ENCODE results near the gene UPB1.
"Not testable (repeated sequence)": the region's sequence is repeated elsewhere in the genome, so short reads cannot be mapped to it uniquely, and the experiment has no call there.

UPB1 gene

GRCh38 chr22:24535348-24535747, 40.2 kb downstream of the UPB1 start:
- DNase-seq (ENCODE audit: low spot score), result no peak

DNA sequence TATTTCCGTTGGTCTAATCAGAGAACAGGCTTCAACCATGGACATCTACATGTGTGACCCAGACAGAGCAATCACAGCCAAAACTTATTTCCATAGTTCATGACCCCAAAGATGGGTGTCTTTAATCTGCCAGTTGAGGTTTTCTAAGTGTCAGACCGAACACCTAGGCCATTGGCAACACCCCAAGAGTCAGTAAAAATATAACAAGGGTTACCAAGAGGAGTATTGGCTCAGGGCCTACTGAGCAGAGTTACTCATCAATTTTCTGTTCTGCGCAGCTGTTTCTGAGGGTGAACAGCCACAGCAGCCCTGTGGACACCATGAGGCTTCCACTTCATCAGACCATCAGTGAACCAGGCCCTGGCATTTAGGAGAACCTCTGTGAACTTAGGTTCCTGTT, 41.0 kb downstream of the UPB1 start:
- DNase-seq (ENCODE audit: low spot score), result no peak

GRCh38 chr22:24540470-24540869, 45.3 kb downstream of the UPB1 start:
- DNase-seq (ENCODE audit: low spot score), result no peak

DNA sequence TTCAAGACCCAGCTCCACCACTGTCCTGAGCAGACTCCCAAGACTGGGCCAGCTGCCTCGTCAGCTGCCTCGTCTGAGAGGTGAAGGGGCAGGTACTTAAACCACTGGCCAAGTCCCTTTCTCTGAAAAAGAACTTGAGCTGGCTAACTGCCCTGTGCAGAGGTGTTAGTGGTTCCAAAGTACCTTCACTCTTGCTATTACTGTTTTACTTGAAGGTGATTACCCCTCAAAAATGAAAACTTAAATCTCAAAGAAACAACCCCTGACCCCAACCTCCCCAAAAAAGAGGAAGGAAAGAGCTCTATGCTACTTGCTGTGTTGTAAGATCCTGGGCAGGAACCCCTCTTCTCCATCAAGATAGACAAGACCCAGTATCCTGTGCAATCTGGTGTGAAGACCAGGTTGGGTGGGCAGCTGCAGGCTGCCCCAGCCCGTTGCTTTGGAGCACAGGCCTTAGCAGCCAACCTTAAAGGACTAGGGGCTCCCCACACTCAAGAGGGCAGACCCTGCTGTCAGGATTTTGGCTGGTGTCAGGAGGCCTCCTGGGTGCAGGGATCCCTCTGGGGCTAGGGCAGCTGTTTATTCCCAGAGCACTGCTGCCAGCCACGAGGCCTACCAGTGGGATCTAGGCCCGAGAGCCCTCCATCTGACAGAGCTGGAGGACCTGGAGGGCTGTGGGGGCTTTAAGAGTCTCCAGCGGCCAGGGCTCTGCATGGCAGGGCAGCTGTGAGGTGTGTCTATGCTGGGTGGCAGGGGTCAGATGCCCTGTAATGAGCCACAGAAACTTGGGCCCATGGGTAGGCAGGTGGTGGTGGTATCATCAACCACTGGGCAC, 46.8 kb downstream of the UPB1 start:
- no peak for DNase-seq (ENCODE audit: low spot score)

GRCh38 chr22:24542641-24543040, 47.5 kb downstream of the UPB1 start:
- DNase-seq (ENCODE audit: low spot score), result no peak

- DNase-seq (ENCODE audit: low spot score), result no peak
Observed at GRCh38 chr22:24543185-24543601, 48.1 kb downstream of the UPB1 start.

- DNase-seq (ENCODE audit: low spot score), result no peak
Observed at GRCh38 chr22:24543679-24544243, 48.6 kb downstream of the UPB1 start.

GRCh38 chr22:24548812-24549211, 53.7 kb downstream of the UPB1 start:
- no peak for DNase-seq (ENCODE audit: low spot score)

- no peak for DNase-seq (ENCODE audit: low spot score)
Observed at GRCh38 chr22:24550028-24550901, 55.1 kb downstream of the UPB1 start.

GRCh38 chr22:24550902-24551435, 55.8 kb downstream of the UPB1 start:
- no peak for DNase-seq (ENCODE audit: low spot score)

- DNase-seq (ENCODE audit: low spot score), result not testable (repeated sequence)
Observed at GRCh38 chr22:24552503-24553286, 57.6 kb downstream of the UPB1 start.

- DNase-seq (ENCODE audit: low spot score), result no peak
Observed at GRCh38 chr22:24553597-24554312, 58.6 kb downstream of the UPB1 start.

GRCh38 chr22:24554313-24555164, 59.4 kb downstream of the UPB1 start, which contains the start of gene GUCD1:
TSS of gene GUCD1 (minus strand) at chr22:24555138. CDS start at chr22:24554991, 147 bp downstream.
- DNase-seq (ENCODE audit: low spot score), result peak; percentile 11

DNA sequence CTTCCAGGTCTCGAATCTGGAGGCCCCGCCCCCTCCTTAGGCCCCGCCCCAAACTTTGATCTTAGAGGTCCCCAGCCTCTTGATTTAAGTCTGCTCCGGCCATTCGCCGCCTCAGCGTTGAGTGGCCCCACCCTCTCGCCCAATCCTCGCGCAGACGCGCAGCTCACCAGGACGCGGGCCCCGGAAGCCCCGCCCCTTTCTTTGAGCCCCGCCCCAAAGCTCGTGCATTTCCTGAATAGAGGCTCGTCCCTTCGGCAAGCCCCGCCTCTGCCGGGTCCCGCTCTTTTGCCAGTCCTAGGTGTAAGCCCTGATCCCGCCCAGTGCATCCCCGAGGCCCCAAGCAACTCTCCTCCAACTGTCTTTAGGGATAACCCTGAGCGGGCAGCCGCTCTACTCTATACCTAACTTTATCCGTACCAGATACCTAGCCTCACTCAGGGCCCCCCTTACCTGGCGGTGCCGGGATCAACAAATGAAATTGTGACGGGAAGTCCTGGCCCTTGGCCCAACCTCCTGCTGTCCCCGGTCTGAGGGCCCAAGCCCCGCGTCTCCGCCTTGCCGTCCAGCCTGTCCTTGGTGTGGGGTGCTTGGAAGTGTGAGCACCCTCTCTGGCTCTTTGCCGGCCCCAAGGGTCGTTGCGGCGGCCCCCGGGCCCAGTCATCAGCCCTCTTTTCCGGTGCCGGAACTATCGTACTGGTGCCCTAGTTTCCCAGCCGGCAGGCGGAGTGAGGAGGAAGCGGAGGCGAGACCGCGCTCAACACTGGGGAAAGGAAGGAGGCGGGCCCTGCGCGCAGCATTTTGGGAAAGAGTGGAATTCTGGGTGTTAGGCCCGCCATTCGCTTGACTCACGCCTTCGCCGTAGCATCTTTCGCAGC, 60.3 kb downstream of the UPB1 start, which contains the start of gene SNRPD3:
SNRPD3 (plus strand) TSS at position 835 of the 875 bp plus-strand sequence. CDS start 1,676 bp downstream, outside the sequence.
- peak; percentile 100 for DNase-seq (ENCODE audit: low spot score)

- DNase-seq (ENCODE audit: low spot score), result no peak
Observed at GRCh38 chr22:24559471-24559870, 64.3 kb downstream of the UPB1 start.

DNA sequence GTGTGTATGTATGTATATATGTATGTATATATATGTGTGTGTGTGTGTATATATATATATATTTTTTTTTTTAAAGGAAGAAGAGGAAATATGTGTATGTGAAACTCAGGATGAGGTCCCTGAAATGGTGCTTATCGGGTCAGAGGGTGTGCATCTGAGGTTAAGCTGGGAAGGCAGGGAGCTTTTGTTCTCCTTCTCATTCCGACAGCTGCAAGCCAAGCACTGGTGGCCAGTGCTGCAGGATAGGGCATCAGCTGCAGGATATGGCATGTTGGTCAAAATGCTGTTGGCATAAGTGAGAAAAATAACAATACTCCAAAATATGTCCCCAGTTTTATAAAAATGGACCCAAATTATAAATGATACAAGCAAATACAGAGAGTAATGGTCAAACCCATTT, 68.1 kb downstream of the UPB1 start:
- DNase-seq (ENCODE audit: low spot score), result no peak

- no peak for DNase-seq (ENCODE audit: low spot score)
Observed at GRCh38 chr22:24564376-24565058, 69.4 kb downstream of the UPB1 start.

DNA sequence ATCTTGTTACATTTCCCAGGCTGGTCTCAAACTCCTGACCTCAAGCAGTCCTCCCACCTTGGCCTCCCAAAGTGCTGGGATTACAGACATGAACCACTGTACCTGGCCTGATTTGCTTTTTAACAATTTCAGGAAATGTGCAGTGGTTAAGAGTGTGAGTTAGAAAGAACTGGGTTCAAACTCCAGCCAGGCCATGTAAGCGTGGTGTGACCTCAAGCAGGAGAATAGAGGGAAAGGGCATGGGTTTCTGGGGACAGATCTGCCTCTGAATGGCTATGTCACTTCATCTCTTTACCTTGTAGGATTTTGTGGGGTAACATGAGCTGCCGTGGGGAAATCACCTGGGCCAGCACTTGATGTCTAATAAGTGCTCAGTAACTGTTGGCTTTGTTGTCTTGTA, 69.9 kb downstream of the UPB1 start:
- DNase-seq (ENCODE audit: low spot score), result no peak
